ENCODE measurements around the gene NHLRC2.

Gene NHLRC2

DNA sequence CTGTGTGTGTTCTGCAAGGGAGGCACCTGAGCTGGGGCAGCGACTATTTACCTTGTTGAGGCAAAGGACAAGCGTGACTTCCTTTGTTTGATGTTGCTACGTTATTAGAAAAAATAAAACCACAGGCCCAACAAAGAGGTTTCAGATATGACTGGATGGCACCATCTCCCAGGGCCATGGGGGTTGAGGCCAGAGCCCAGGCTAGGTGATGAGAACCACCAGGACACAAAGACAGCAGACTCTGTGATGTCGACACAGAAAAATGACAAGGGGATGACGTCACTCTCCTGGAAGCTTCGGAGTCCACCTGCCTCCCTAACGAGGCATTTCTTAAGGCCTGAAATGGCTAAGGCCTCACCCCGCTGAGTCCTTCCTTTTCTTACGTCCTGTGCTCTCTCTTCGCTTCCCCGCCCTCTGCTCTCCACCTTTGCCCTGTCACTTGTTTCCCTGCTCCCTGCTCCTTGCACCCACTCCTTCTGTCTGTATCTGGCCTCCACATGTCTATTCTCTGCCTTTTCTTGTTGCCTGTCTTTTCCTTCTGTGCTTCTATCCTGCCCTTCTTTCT, 106.2 kb downstream of the NHLRC2 start:
- H3K27me3 ChIP-seq (ENCODE audit: control insufficient read depth in 1 of 2, insufficient read depth in 2 of 2, low read length in 2 of 2), result no peaks in the 10 kb centered on the region
- H3K4me3 ChIP-seq (ENCODE audit: low read depth in 1 of 2, low read length in 2 of 2), result no peak overlapping the region
- no peak overlapping the region for H3K27ac ChIP-seq (ENCODE audit: low read depth, low read length)
- H3K36me3 ChIP-seq (ENCODE audit: insufficient read depth, low read length), result no peaks in the 10 kb centered on the region
- no peak overlapping the region for H3K9ac ChIP-seq (ENCODE audit: low read length)
- no peaks in the 10 kb centered on the region for H3K9me3 ChIP-seq (ENCODE audit: low read length)
- H3K4me1 ChIP-seq (ENCODE audit: insufficient read depth, low read length), result peaks cover 26% of the 10 kb centered on the region

- H3K27ac ChIP-seq (ENCODE audit: low read depth, low read length), result no peak overlapping the region
- no peak overlapping the region for H3K9ac ChIP-seq (ENCODE audit: low read length)
- no peak overlapping the region for H3K4me3 ChIP-seq (ENCODE audit: low read depth in 1 of 2, low read length in 2 of 2)
- peaks cover 26% of the 10 kb centered on the region for H3K4me1 ChIP-seq (ENCODE audit: insufficient read depth, low read length)
- H3K27me3 ChIP-seq (ENCODE audit: control insufficient read depth in 1 of 2, insufficient read depth in 2 of 2, low read length in 2 of 2), result no peaks in the 10 kb centered on the region
- no peaks in the 10 kb centered on the region for H3K36me3 ChIP-seq (ENCODE audit: insufficient read depth, low read length)
- H3K9me3 ChIP-seq (ENCODE audit: low read length), result no peaks in the 10 kb centered on the region
These were observed 106.9 kb downstream of the NHLRC2 start for GRCh38 chr10:113961182-113962031.

GRCh38 chr10:113965077-113965476, 110.6 kb downstream of the NHLRC2 start:
- no peak overlapping the region for H3K9ac ChIP-seq (ENCODE audit: low read length)
- no peaks in the 10 kb centered on the region for H3K27me3 ChIP-seq (ENCODE audit: control insufficient read depth in 1 of 2, insufficient read depth in 2 of 2, low read length in 2 of 2)
- H3K4me3 ChIP-seq (ENCODE audit: low read depth in 1 of 2, low read length in 2 of 2), result no peak overlapping the region
- no peaks in the 10 kb centered on the region for H3K4me1 ChIP-seq (ENCODE audit: insufficient read depth, low read length)
- H3K27ac ChIP-seq (ENCODE audit: low read depth, low read length), result no peak overlapping the region
- H3K36me3 ChIP-seq (ENCODE audit: insufficient read depth, low read length), result no peaks in the 10 kb centered on the region
- H3K9me3 ChIP-seq (ENCODE audit: low read length), result no peaks in the 10 kb centered on the region

DNA sequence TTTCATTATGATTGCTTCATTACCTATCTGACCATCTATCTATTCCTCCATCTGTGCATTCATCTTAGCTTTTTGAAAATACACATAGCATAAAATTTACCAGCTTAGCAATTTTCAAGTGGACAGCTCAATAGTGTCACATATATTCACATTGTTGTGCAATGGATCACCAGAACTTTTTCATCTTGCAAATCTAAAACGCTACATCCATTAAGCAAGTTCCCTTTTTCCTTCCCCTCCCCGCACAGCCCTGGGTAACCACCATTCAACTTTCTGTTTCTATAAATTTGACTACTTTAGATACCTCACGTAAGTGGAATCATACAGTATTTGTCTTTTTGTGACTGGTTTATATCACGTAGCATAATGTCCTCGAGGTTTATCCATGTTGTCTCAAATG, 111.2 kb downstream of the NHLRC2 start:
- Histone ChIP-seq H3K9me3 (ENCODE audit: low read length) (no peaks in the 10 kb centered on the region), H3K4me3 (ENCODE audit: low read depth in 1 of 2, low read length in 2 of 2) (no peak overlapping the region), H3K4me1 (ENCODE audit: insufficient read depth, low read length) (no peaks in the 10 kb centered on the region), H3K36me3 (ENCODE audit: insufficient read depth, low read length) (no peaks in the 10 kb centered on the region), H3K27me3 (ENCODE audit: control insufficient read depth in 1 of 2, insufficient read depth in 2 of 2, low read length in 2 of 2) (no peaks in the 10 kb centered on the region), H3K9ac (ENCODE audit: low read length) (no peak overlapping the region), H3K27ac (ENCODE audit: low read depth, low read length) (no peak overlapping the region)
